GM18907 (cell line): ENCODE results near the gene C16orf86.
A peak's percentile ranks its signal among the peaks of the same experiment; 100 is the strongest.

Experiments used
- ATAC-seq: cut with Tn5 transposase; IDR thresholded peaks from one replicate; pipeline ENCODE4 v1.9.1; 2021; ENCODE audit warnings: mild to moderate bottlenecking, moderate library complexity; ENCODE audit not compliant: unreplicated experiment

C16orf86 gene

GRCh38 chr16:67653128-67653788 is 13.4 kb upstream of the C16orf86 start:
- no peak for ATAC-seq

GRCh38 chr16:67653789-67654402 is 12.7 kb upstream of the C16orf86 start:
- ATAC-seq: no peak

- no peak for ATAC-seq
Observed at GRCh38 chr16:67654403-67654911, 12.2 kb upstream of the C16orf86 start.

GRCh38 chr16:67655363-67655762 is 11.3 kb upstream of the C16orf86 start:
- no peak for ATAC-seq

- no peak for ATAC-seq
Observed at GRCh38 chr16:67656344-67657016, 10.1 kb upstream of the C16orf86 start.

GRCh38 chr16:67657017-67657608 is 9.5 kb upstream of the C16orf86 start:
- ATAC-seq: no peak

- no peak for ATAC-seq
Observed at GRCh38 chr16:67657751-67658518, 8.7 kb upstream of the C16orf86 start.

- ATAC-seq: no peak
Observed at GRCh38 chr16:67658849-67659674, 7.6 kb upstream of the C16orf86 start.

GRCh38 chr16:67659675-67660563 is 6.7 kb upstream of the C16orf86 start, which contains the start of gene ACD:
TSS of gene ACD (minus strand) at chr16:67660260. CDS start at chr16:67660220, 40 bp downstream.
- peak; percentile 58 for ATAC-seq

- ATAC-seq: peak; percentile 75
Observed at GRCh38 chr16:67660564-67661028, 6.0 kb upstream of the C16orf86 start, which contains the start of gene PARD6A. TSS of gene PARD6A (plus strand) at chr16:67660960. CDS start at chr16:67661039, 79 bp downstream.

GRCh38 chr16:67661101-67661761 is 5.4 kb upstream of the C16orf86 start:
- ATAC-seq: no peak

- ATAC-seq: no peak
Observed at GRCh38 chr16:67661886-67662652, 4.5 kb upstream of the C16orf86 start.

- ATAC-seq: no peak
Observed at GRCh38 chr16:67662653-67663010, 4.0 kb upstream of the C16orf86 start.

- ATAC-seq: no peak
Observed at GRCh38 chr16:67663151-67663876, 3.3 kb upstream of the C16orf86 start.

GRCh38 chr16:67663877-67664222 is 2.8 kb upstream of the C16orf86 start:
- no peak for ATAC-seq

- ATAC-seq: no peak
Observed at GRCh38 chr16:67664258-67664657, 2.4 kb upstream of the C16orf86 start.

- ATAC-seq: no peak
Observed at GRCh38 chr16:67664871-67665270, 1.7 kb upstream of the C16orf86 start.
